ENCODE data around the gene OCA2.

The OCA2 gene

DNA sequence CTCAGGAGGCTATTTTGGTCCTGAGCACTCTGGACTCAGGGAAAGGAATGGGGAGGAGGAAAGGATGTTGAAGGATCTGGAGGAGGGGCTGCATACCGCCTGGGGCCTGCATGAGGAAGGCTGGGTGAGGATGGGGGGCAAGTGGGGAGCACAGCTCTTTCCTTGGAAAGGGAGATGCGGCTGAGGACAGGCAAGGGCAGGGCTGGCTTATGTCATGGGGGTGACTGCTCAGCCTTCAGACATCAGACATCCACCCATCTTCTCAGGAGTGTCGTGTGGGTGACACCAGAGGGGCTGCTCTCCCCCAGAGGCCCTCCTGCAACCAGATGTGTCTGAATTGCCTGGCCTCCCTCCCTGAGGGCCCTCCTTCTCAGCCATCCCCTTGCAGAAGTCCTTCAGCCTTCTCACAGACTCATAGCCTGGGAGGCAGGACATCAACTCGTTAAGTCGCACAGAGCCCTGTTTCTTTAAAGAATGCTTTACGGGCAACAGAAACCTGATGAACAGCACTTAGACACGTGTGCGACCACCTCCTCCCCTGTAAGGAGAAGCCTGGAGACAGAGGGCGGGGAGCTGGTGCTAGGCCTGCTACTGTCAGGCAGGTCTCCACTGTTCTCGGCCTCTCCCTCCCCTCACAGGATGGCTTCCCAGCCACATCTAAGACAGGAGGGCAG is 252.3 kb downstream of the OCA2 start:
- Histone ChIP-seq H3K27ac (ENCODE audit: low read length) (no peak overlapping the region), H3K4me1 (ENCODE audit: control insufficient read depth in 1 of 2, insufficient read depth in 2 of 2, low read length in 2 of 2) (no peaks in the 10 kb centered on the region), H3K9me3 (ENCODE audit: control insufficient read depth in 1 of 2, low read length in 2 of 2) (peaks cover 0 to 7% of the 10 kb centered on the region in 2 donors), H3K27me3 (ENCODE audit: low read depth, low read length) (no peaks in the 10 kb centered on the region), H3K36me3 (ENCODE audit: control insufficient read depth in 1 of 2, insufficient read depth in 2 of 2, low read length in 2 of 2) (no peaks in the 10 kb centered on the region), H3K4me3 (ENCODE audit: low read depth in 1 of 2, low read length in 2 of 2) (no peak overlapping the region)

DNA sequence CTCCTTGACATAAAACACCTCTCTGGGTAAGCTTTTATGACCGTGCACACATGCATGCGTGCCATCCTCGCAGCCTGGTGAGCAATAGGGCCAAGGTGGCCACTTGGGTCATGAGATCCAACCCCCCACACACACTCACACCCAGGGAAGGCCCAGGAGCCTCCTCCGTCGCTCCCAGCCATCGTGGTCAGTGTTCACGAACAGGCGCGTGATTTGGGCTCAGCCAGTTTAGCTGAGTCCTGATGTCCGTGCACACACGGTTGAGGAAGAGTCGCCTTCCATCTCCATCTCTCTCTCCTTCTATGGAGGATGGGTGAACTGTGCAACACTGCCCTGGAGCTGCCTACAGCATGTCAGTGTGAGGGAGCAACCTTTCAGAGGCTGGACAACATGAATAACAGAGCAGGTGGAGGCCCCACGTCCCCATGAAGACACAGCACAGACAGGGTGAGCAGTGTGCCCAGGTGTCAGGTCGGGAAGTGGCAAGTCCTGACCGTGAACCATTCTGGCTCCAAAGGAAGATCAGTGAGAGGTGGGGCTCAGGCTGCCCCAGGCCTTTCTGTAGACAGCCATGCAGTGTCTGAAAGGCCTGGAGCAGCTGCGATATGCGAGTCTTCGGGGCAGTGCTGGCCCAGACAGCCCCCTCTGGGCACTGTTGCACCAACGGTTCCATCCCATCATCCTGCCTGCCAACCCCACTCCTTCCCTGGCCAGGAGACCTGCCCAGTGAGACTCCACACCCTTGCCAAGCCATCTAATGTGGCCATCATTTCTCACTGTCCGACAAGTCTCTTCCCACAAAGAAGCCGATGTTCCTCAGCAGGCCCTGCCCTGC is 253.4 kb downstream of the OCA2 start:
- Histone ChIP-seq H3K27ac (ENCODE audit: low read length) (no peak overlapping the region), H3K9me3 (ENCODE audit: control insufficient read depth in 1 of 2, low read length in 2 of 2) (peaks cover 0 to 7% of the 10 kb centered on the region in 2 donors), H3K4me1 (ENCODE audit: control insufficient read depth in 1 of 2, insufficient read depth in 2 of 2, low read length in 2 of 2) (no peaks in the 10 kb centered on the region), H3K36me3 (ENCODE audit: control insufficient read depth in 1 of 2, insufficient read depth in 2 of 2, low read length in 2 of 2) (no peaks in the 10 kb centered on the region), H3K4me3 (ENCODE audit: low read depth in 1 of 2, low read length in 2 of 2) (no peak overlapping the region), H3K27me3 (ENCODE audit: low read depth, low read length) (no peaks in the 10 kb centered on the region)

DNA sequence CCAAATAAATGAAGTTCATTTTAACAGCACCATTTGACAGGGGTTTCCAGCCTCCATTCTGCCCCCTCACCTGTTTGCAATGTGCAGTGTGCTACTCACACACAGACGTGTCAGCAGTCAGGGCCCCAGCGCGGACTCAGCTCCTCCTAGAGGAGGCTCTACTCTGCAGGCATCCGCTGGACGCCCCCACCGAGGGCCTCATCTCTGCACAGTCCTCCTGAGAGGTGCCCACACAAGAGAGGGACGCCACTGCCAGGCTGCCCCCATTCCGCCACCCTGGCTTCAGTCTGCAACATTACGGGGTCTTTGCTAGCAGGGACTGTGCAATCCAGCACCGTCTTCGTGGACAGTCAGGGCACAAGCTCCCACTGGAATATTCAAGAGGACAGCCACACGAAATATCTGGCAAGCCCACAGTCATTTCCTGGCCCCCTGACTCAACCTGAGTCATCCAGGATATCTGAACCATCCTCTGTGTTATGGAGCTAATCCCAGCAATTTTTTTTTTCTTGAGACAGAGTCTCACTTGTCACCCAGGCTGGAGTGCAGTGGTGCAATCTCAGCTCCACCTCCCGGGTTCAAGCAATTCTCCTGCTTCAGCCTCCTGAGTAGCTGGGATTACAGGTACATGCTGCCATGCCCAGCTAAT is 255.0 kb downstream of the OCA2 start:
- H3K4me1 ChIP-seq (ENCODE audit: control insufficient read depth in 1 of 2, insufficient read depth in 2 of 2, low read length in 2 of 2) = no peaks in the 10 kb centered on the region
- H3K4me3 ChIP-seq (ENCODE audit: low read depth in 1 of 2, low read length in 2 of 2) = no peak overlapping the region
- H3K36me3 ChIP-seq (ENCODE audit: control insufficient read depth in 1 of 2, insufficient read depth in 2 of 2, low read length in 2 of 2) = no peaks in the 10 kb centered on the region
- no peak overlapping the region for H3K27ac ChIP-seq (ENCODE audit: low read length)
- H3K9me3 ChIP-seq (ENCODE audit: control insufficient read depth in 1 of 2, low read length in 2 of 2) = peaks cover 0 to 5% of the 10 kb centered on the region in 2 donors
- no peaks in the 10 kb centered on the region for H3K27me3 ChIP-seq (ENCODE audit: low read depth, low read length)

DNA sequence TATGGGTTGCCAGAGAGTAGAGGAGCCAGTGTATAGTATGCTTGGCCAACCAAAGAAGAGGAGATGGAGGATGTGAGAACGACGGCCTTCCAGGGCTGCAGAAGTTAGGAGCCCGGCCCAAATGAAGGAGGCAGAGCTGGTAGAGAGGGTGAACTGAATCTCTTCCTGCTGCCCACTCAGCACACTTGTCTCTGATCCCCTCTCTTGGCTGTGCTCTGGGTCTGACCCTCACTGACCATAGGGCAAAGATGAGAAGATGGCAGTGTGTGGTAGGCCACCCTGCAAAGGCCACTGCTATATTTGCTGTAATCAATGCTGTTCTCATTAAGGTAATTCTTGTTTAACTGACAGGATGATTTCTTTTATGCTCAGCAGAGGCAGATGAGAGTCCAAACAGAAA is 256.0 kb downstream of the OCA2 start:
- no peak overlapping the region for H3K4me3 ChIP-seq (ENCODE audit: low read depth in 1 of 2, low read length in 2 of 2)
- H3K27ac ChIP-seq (ENCODE audit: low read length) = no peak overlapping the region
- H3K9me3 ChIP-seq (ENCODE audit: control insufficient read depth in 1 of 2, low read length in 2 of 2) = no peaks in the 10 kb centered on the region
- no peaks in the 10 kb centered on the region for H3K27me3 ChIP-seq (ENCODE audit: low read depth, low read length)
- no peaks in the 10 kb centered on the region for H3K36me3 ChIP-seq (ENCODE audit: control insufficient read depth in 1 of 2, insufficient read depth in 2 of 2, low read length in 2 of 2)
- no peaks in the 10 kb centered on the region for H3K4me1 ChIP-seq (ENCODE audit: control insufficient read depth in 1 of 2, insufficient read depth in 2 of 2, low read length in 2 of 2)

DNA sequence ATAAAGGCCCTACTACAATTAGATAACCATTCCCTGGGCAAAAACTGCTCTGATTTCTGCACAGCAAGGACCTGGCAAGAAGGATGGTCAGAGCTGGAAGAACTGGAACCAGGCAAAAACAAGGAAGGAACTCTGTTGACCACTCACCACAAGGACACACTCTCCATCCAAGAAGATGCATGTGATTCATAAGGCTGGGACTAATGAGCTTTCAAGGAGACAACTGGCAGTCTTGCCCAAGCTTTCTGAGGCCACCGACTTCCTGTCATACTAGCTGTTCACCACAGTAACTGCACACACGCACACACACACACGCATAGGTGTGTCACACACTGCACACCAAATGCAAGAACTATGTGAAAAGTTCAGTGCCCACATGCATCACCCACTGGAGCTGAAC is 256.6 kb downstream of the OCA2 start:
- Histone ChIP-seq H3K36me3 (ENCODE audit: control insufficient read depth in 1 of 2, insufficient read depth in 2 of 2, low read length in 2 of 2) (no peaks in the 10 kb centered on the region), H3K4me1 (ENCODE audit: control insufficient read depth in 1 of 2, insufficient read depth in 2 of 2, low read length in 2 of 2) (no peaks in the 10 kb centered on the region), H3K27ac (ENCODE audit: low read length) (no peak overlapping the region), H3K4me3 (ENCODE audit: low read depth in 1 of 2, low read length in 2 of 2) (no peak overlapping the region), H3K27me3 (ENCODE audit: low read depth, low read length) (no peaks in the 10 kb centered on the region), H3K9me3 (ENCODE audit: control insufficient read depth in 1 of 2, low read length in 2 of 2) (no peaks in the 10 kb centered on the region)

DNA sequence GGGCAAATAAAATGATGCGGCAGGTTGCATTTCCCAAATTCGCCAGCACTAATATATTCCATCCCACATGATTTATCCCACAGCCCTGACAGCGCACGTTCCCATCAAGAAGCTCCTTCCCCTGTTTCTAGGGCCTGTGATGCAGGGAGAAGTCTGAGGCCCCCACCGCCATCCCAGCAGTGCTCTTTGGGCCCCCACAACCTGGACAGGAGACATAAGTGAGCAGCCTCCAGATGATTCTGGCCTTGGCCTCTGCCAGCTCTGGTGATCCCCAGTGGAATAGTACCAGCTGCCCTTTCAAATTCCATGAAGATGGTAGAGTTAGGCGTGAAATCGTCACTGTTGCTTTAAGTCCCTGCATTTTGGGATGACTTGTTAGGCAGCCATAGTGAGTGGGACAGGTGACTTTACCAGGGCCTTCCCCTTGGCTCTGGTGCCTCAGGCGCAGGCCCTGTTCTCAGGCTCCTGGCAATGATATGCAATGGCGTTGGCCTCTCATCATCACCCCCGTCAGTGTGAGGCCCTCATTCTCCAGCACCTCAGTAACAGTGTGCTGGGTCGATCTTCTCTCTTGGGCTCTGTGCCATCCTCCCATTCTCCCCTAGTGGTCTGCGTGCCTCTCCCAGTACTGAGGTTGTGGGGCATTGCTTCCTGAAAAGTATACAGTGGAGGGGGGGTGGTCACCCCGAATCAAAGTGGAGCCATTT is 263.7 kb downstream of the OCA2 start:
- Histone ChIP-seq H3K4me3 (ENCODE audit: low read depth in 1 of 2, low read length in 2 of 2) (no peak overlapping the region), H3K9me3 (ENCODE audit: control insufficient read depth in 1 of 2, low read length in 2 of 2) (no peaks in the 10 kb centered on the region), H3K27ac (ENCODE audit: low read length) (no peak overlapping the region), H3K4me1 (ENCODE audit: control insufficient read depth in 1 of 2, insufficient read depth in 2 of 2, low read length in 2 of 2) (no peaks in the 10 kb centered on the region), H3K27me3 (ENCODE audit: low read depth, low read length) (no peaks in the 10 kb centered on the region), H3K36me3 (ENCODE audit: control insufficient read depth in 1 of 2, insufficient read depth in 2 of 2, low read length in 2 of 2) (no peaks in the 10 kb centered on the region)

DNA sequence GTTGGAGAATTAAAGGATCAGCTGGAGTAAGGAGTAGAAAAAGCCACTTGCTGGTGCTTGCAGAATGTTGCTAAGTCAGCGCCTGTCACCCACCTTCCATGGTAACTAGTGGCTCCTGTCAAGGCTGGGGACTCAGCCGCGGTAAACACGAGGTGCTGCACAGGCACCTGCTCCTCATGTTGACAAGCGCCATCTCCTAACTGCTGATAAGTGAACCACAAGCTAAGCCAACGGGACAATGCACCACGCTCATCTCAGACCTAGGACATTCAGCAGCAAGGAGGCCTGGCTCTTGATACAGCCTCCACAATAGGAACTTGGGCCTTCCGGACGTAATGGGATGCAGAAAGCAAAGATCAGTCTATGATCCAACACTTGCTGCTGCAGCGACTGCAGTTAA is 264.4 kb downstream of the OCA2 start:
- no peaks in the 10 kb centered on the region for H3K27me3 ChIP-seq (ENCODE audit: low read depth, low read length)
- no peak overlapping the region for H3K27ac ChIP-seq (ENCODE audit: low read length)
- no peaks in the 10 kb centered on the region for H3K9me3 ChIP-seq (ENCODE audit: control insufficient read depth in 1 of 2, low read length in 2 of 2)
- H3K4me3 ChIP-seq (ENCODE audit: low read depth in 1 of 2, low read length in 2 of 2) = no peak overlapping the region
- no peaks in the 10 kb centered on the region for H3K36me3 ChIP-seq (ENCODE audit: control insufficient read depth in 1 of 2, insufficient read depth in 2 of 2, low read length in 2 of 2)
- no peaks in the 10 kb centered on the region for H3K4me1 ChIP-seq (ENCODE audit: control insufficient read depth in 1 of 2, insufficient read depth in 2 of 2, low read length in 2 of 2)

DNA sequence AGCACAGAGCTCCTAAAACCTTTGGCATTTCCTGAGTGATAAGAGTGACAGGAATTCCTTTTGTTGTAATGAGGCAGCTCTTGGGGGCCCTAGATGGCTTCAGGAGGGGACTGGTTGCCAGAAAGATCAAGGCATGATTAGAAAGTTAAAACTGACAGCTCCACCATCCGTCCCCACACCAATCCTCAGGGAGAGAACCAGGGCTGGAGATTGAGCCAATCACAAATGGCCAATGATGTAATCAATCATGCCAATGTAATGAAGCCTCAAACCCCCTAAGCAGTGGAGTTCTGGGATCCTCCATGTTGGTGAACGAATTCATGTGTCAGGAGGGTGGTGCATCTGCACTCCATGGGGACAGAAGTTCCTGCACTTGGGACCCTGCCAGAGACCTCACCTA is 265.1 kb downstream of the OCA2 start:
- no peaks in the 10 kb centered on the region for H3K4me1 ChIP-seq (ENCODE audit: control insufficient read depth in 1 of 2, insufficient read depth in 2 of 2, low read length in 2 of 2)
- H3K9me3 ChIP-seq (ENCODE audit: control insufficient read depth in 1 of 2, low read length in 2 of 2) = no peaks in the 10 kb centered on the region
- no peak overlapping the region for H3K4me3 ChIP-seq (ENCODE audit: low read depth in 1 of 2, low read length in 2 of 2)
- no peak overlapping the region for H3K27ac ChIP-seq (ENCODE audit: low read length)
- H3K27me3 ChIP-seq (ENCODE audit: low read depth, low read length) = no peaks in the 10 kb centered on the region
- H3K36me3 ChIP-seq (ENCODE audit: control insufficient read depth in 1 of 2, insufficient read depth in 2 of 2, low read length in 2 of 2) = no peaks in the 10 kb centered on the region

DNA sequence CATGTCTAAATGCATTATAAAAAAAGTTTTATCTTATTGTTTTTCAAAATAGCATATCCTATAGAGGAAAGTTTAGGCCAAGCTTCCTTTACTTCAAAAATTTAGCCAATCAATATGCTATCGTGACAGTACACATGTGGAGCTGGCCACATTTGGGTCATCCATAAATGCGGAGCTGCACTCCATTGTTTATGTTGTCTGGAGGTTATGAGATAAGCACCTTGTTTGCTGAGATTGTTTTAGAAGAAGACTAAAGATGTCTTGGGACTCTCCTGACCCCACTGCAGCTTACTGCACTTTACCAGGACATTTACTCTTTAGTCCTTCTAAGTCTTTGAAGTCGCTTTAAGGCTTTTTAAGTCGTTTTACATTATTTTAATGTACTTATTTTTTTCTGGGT is 265.9 kb downstream of the OCA2 start:
- Histone ChIP-seq H3K4me3 (ENCODE audit: low read depth in 1 of 2, low read length in 2 of 2) (no peak overlapping the region), H3K27me3 (ENCODE audit: low read depth, low read length) (no peaks in the 10 kb centered on the region), H3K9me3 (ENCODE audit: control insufficient read depth in 1 of 2, low read length in 2 of 2) (no peaks in the 10 kb centered on the region), H3K36me3 (ENCODE audit: control insufficient read depth in 1 of 2, insufficient read depth in 2 of 2, low read length in 2 of 2) (no peaks in the 10 kb centered on the region), H3K27ac (ENCODE audit: low read length) (no peak overlapping the region), H3K4me1 (ENCODE audit: control insufficient read depth in 1 of 2, insufficient read depth in 2 of 2, low read length in 2 of 2) (no peaks in the 10 kb centered on the region)

DNA sequence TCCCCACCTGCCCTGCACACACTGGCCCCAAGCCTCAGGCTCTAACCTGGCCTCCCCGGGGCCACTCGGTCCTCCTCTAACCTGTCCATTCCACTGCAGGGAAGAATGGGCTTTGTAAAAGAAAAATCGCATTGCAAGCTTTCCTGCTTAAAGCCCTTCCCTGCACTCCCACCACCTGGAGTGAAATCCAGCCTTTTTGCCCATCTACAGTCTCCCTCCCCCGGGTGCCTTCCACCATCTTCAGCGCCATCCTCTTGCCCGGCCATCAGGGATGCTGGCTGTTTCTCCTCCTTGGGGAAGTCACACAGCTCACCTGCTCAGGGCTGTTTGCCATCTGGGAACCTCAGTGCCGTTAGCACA is 266.9 kb downstream of the OCA2 start:
- H3K9me3 ChIP-seq (ENCODE audit: control insufficient read depth in 1 of 2, low read length in 2 of 2) = no peaks in the 10 kb centered on the region
- H3K27ac ChIP-seq (ENCODE audit: low read length) = no peak overlapping the region

More for the DNA sequence above, 266.9 kb downstream of the OCA2 start:
- H3K4me3 ChIP-seq (ENCODE audit: low read depth in 1 of 2, low read length in 2 of 2) = no peak overlapping the region
- H3K36me3 ChIP-seq (ENCODE audit: control insufficient read depth in 1 of 2, insufficient read depth in 2 of 2, low read length in 2 of 2) = no peaks in the 10 kb centered on the region
- no peaks in the 10 kb centered on the region for H3K4me1 ChIP-seq (ENCODE audit: control insufficient read depth in 1 of 2, insufficient read depth in 2 of 2, low read length in 2 of 2)
- H3K27me3 ChIP-seq (ENCODE audit: low read depth, low read length) = no peaks in the 10 kb centered on the region

Measured in muscle layer of duodenum (tissue), 2 donors.